Head of caudate nucleus (tissue), 42 donors: Measurements from ENCODE around the gene HBG1.
"Not testable (repeated sequence)": the region's sequence is repeated elsewhere in the genome, so short reads cannot be mapped to it uniquely, and the experiment has no call there.

Source experiments
- DNase-seq, 42 donors: peaks; one replicate each; pipeline versions ENCODE4 v3.0.0 to v3.0.0-alpha.2; 2020 to 2021; ENCODE audit warnings: mixed read lengths in 7 of 42
- intact Hi-C: fragments of 100-400 bp; cut with DNase I; formaldehyde crosslinking; loops from one replicate; pipeline ENCODE4 v1.15.0; 2022

The HBG1 gene

DNA sequence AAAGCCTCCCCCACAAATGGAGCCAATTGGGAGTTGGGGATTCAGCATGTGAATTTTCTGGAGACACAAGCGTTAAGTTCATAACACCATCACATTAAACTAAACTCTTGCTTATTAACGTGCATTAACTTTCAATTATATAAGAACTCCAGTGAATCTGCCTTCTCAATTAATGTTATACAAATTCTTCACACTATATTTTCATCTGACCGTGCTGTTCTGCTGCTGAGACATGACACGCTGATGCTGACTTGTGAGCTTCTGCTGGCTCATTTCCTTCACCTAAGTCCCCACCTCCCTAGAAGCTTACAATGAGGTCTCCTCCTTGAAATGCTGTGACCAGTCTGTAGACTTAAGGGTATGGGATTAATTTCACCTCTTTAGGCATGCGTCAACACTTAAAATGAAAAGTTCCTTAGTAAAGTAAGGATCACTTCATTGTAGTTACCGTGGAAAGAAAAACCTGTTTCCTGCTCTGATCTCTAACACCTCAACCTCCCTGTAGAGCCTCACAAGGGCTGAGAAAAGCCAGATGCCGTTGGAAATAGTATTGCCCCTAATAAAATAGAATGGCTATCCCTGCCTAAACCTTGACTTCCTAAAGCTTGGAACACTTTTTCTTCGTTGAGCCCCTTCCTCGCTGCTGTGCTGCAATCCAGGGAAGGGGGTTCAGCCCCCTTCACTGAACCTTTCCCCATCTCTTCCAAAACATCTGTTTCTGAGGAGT, 2.7 kb upstream of the HBG1 start:
- intact Hi-C loops: no loop called here
- no peak for DNase-seq

DNA sequence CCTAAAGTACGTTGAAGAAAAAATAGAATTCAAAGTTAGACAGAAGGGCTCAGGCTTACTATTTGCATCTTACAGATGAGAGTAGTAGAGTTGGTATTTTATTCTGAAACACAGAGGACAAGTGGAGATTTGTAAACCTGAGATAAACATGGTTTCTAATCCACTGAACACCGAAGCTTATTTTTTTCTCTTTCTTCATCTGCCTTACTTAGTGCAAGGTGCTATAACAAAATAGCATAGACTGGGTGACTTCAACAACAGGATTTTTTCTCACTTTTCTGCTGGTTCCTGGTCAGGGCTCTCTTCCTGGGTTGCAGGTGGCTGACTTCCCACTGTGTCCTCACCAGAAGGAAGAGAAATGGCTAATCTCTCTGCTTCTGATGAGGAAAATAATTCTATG, 2.1 kb upstream of the HBG1 start:
- no peak for DNase-seq
- intact Hi-C loops: no loop called here

DNA sequence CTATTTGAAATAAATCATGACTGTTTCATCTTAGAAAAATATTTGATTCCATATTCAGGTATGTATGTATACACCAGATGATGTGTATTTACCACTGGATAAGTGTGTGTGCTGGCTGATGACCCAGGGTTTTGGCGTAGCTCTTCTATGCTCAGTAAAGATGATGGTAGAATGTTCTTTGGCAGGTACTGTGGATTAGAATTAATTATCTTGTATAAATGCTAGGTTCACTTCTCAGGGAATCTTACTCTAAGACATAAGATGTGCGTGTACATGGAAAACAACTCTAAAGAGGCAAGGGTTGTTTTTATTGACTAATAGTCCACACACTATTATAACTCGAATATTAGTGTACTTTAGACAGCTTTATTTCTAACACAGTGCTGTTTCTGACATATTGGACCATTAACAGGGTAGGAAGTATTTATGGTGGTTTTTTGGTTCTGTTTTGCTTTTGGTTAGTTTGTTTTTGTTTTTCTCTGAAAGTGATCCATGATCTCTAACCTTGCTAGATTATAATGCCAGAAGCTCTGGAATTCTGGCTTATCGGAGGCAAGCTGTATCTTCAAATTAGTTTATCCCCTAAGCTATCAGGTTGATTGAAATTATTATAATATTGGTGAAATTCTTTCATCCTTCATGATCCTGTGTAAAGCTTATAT, 1.0 kb upstream of the HBG1 start:
- DNase-seq: no peak
- intact Hi-C loops: no loop called here

- intact Hi-C loops: not testable (repeated sequence)
These were observed 1.2 kb downstream of the HBG1 start for GRCh38 chr11:5248498-5248897.

GRCh38 chr11:5247472-5248192, 2.0 kb downstream of the HBG1 start:
- intact Hi-C loops: no loop called here
- no peak for DNase-seq

More at GRCh38 chr11:5248498-5248897, 1.2 kb downstream of the HBG1 start:
- DNase-seq: not testable (repeated sequence)

DNA sequence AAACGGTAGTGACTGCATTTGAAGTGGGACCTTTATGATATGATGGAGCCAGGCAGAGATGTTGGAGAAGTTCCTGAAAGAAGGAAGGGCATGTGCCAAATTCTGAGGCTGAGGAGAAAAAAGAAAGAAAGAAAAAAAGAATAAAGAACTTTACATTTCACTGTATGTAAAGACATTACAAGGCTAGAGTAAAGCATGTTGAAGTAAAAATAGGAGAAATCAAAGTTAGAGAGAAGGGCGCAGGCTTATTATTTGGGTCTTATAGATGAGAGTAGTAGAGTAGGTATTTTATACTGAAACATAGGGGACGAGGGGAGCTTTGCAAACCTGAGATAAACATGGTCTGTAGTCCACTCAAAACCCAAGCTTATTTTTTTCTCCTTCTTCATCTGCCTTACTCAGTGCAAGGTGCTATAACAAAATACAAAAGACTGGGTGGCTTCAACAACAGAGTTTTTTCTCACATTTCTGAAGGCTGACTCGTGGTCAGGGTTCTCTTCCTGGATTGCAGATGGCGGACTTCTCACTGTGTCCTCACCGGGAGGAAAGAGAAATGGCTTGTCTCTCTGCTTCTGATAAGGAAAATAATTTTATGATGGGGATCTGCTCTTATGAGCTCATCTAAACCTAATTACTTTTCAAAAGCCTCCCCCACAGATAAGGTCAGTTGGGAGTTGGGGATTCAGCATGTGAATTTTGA, 2.7 kb downstream of the HBG1 start:
- DNase-seq: no peak
- intact Hi-C loops: no loop called here

- no peak for DNase-seq
- intact Hi-C loops: no loop called here
These were observed 4.5 kb downstream of the HBG1 start for GRCh38 chr11:5245155-5245554.

GRCh38 chr11:5243816-5244180, 5.9 kb downstream of the HBG1 start:
- DNase-seq: no peak
- intact Hi-C loops: no loop called here

- no peak for DNase-seq
- intact Hi-C loops: no loop called here
These were observed 6.5 kb downstream of the HBG1 start for GRCh38 chr11:5242933-5243815.

- intact Hi-C loops: no loop called here
- DNase-seq: no peak
These were observed 7.4 kb downstream of the HBG1 start for GRCh38 chr11:5242208-5242607.

GRCh38 chr11:5241458-5241857, 8.2 kb downstream of the HBG1 start:
- DNase-seq: no peak
- intact Hi-C loops: no loop called here

GRCh38 chr11:5240458-5240857, 9.2 kb downstream of the HBG1 start:
- intact Hi-C loops: no loop called here
- no peak for DNase-seq

DNA sequence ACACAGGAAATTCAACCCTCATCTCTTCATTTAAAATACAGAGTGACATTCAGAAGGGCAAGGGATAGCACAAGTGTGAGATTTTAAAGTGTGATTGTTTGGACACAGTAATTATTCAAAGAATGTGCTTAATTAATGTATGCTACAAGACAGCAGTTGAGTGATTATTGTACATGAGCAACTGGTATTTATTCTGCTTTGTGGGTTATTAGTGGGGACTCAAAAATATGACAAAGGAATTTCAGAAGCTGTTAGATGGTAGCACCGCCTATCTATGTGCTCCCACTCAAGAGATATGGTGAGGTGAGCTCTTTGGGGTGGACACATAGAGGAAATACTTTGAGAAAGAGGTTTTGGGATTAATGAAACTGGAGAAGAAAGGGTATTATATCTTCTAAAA, 9.6 kb downstream of the HBG1 start:
- intact Hi-C loops: no loop called here
- no peak for DNase-seq

GRCh38 chr11:5239046-5239445, 10.6 kb downstream of the HBG1 start:
- intact Hi-C loops: no loop called here
- no peak for DNase-seq

GRCh38 chr11:5238486-5238885, 11.2 kb downstream of the HBG1 start:
- DNase-seq: no peak
- intact Hi-C loops: no loop called here

GRCh38 chr11:5237420-5237819, 12.2 kb downstream of the HBG1 start:
- DNase-seq: no peak
- intact Hi-C loops: no loop called here

- intact Hi-C loops: no loop called here
These were observed 14.1 kb downstream of the HBG1 start for GRCh38 chr11:5235364-5236095.

DNA sequence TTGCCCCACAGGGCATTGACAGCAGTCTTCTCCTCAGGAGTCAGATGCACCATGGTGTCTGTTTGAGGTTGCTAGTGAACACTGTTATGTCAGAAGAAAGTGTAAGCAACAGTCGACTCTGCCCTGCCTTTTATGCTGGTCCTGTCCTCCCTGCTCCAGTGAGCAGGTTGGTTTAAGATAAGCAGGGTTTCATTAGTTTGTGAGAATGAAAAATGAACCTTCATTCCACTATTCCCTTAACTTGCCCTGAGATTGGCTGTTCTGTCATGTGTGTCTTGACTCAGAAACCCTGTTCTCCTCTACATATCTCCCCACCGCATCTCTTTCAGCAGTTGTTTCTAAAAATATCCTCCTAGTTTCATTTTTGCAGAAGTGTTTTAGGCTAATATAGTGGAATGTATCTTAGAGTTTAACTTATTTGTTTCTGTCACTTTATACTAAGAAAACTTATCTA, 15.2 kb downstream of the HBG1 start, which contains the start of gene HBD:
Gene HBD, minus strand, starts transcription at position 103 of the 454 bp plus-strand sequence. Its CDS starts 50 bp downstream, at position 53.
- intact Hi-C loops: no loop called here
- DNase-seq: no peak

More at GRCh38 chr11:5235364-5236095, 14.1 kb downstream of the HBG1 start:
- no peak for DNase-seq
